Anterior cingulate cortex (tissue), 58 donors: ENCODE measurements around the gene ANXA11.

ENCODE experiments used
- DNase-seq, 58 donors: peaks; one replicate each; lab custom pipeline; 2025; lab: John Stamatoyannopoulos, UW

ANXA11 gene

GRCh38 chr10:80168162-80168511 is 37.2 kb downstream of the ANXA11 start:
- peak in 4 of 58 donors; percentile 12 to 48 (median 34) for DNase-seq

GRCh38 chr10:80167471-80168161 is 37.7 kb downstream of the ANXA11 start:
- DNase-seq = peak in 1 of 58 donors; percentile 19

DNA sequence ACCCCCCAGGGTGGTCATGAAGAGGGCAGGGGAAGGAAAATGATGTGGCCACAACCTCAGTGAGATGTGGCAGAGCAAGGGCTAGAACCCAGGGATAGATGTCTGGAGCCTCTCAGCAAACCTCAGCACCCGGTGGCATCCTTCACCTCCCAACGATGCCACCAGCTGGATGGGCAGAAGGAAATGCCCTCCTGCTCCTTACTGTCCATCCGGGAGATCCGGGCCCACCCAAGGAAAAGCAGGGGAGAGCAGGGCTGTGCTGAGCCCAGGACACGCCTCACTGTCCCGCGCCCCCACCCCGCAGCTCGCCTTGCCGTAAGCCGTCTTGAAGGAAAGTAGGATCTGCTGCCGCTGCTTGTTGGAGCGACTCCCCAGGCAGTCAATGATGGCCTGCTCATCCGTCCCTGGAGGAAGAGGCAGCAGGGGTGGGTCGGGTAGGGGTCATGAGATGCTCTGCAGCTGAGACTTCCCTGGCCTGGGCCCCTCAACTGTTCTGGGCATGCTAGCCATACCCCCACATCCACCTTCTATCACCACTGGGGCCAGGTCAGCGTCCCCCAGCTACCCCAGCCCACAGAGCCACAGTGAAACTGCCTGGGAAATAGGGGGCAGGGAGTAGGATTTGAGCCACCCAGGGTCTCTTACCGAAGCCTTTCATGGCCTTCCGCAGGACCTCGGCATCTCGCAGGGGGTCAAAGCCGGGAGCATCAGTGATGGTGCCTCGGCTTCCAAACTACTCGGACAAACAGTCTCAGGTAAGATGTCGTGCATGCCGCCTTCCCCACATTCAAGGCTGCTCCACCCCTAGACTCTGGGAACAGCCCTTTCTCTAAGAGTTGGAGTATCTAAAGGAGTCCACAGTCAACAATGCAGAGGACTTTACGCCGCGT is 38.5 kb downstream of the ANXA11 start:
- DNase-seq = no peak

- DNase-seq = no peak
Measured at GRCh38 chr10:80165173-80165572, 40.2 kb downstream of the ANXA11 start.

DNA sequence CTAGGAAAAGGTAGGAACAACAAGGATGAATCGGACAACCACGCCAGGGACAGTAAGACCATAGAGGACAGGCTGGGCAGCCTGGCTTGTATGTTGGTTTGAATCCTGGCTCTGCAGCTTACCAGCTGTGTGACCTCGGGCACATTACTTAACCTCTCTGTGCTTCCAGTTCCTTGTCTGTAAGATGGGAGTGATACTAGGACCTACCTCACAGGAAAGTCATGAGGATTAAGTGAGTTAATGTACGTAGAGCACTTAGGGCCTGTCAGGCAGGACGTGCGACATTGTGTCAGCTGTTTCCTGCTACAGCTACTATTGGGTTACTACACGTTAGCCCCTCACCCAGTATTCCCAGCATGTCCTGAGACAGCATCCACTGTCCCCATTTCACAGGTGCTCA is 40.7 kb downstream of the ANXA11 start:
- DNase-seq = no peak

GRCh38 chr10:80163741-80164341 is 41.5 kb downstream of the ANXA11 start:
- DNase-seq = no peak

DNA sequence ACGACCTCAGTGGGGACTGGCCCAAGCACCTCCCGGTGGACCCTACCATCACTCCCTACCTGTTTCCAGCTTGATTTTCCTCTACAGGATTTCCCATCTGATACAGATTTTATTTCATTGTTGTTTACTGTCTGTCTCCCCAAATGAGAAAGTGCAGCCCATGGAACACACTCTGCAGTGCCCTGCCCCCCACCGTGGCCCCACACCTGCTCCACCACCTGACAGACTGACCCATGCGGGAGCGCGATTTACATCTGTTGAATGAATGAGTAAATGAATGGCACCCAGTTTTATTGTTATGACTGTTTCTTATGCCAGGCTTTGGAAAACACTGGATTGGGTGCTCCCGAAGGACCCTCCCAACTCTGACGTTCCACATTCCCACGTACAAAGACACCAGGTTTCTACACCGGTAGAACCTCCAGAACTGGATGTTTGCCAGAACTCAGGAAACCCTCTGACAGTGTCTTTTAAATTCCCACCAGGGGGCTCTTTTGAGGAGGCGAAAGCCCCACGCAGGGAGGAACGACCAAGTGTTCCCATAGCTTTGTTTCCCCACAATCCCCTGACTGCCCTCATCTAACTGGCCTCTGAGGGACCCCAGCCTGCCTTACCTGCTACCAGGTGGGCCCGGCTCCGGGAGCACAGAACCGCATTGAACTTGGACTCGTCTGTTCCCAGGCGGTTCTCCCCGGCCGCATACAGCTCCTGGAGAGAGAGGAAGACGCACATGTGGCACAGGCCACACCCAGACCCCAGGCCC is 43.8 kb downstream of the ANXA11 start:
- DNase-seq = no peak

GRCh38 chr10:80160361-80161320 is 44.7 kb downstream of the ANXA11 start:
- DNase-seq = no peak

DNA sequence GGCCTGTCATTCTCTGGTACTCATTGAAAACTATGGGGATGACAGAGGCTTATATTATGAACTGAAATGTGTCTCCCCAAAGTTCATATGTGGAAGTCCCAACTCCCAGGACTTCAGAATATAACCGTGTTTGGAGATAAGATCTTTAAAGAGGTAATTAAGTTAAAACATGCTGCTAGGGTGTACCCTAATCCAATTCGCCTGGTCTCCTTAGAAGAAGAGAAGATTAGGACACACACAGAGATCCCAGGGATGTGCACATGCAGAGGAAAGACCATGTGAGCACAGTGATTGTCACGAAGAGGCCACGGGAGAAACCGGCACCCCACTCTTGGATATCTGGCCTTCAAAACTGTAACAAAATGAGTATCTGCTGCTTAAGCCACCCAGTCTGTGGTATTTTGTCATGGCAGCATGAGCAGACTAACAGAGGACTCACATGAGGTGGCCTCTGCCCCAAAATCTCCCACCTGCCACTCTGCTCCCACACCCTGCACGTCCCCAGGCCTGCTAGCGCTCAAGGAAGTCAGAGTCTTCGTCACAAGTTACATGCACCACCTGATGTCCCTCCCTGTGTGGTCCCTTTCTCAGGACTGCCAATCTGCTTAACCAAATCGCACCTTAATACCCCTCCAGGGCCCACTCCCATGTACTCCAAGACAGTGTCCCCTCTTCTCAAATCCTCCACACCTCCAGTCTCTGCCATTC is 46.0 kb downstream of the ANXA11 start:
- DNase-seq = no peak

DNA sequence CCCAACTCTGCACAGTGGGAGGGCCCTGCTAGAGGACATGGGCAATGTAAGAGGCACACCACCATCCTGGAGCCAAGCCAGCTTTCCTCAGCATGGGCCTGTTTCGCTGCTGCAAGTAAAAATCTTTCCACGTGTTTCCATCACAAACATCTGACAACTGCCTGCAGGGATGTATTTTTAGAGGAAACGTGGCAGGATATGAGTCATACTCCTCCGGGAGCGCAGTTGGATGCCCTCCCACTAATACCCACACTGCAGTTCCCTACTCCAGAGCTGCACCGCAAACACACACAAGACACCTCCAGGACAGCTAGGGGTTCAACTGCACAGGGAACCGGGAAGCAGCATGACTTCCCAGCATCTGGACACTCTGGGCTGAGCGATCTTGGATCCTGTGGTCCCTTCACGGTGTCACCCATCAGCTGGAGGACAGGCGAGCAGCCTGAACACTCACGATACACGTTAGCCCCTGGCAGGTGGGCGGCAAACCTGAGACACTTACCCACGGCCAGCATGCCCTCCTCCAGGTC is 46.7 kb downstream of the ANXA11 start:
- DNase-seq = peak in 47 of 58 donors; percentile 8 to 83 (median 48)

DNA sequence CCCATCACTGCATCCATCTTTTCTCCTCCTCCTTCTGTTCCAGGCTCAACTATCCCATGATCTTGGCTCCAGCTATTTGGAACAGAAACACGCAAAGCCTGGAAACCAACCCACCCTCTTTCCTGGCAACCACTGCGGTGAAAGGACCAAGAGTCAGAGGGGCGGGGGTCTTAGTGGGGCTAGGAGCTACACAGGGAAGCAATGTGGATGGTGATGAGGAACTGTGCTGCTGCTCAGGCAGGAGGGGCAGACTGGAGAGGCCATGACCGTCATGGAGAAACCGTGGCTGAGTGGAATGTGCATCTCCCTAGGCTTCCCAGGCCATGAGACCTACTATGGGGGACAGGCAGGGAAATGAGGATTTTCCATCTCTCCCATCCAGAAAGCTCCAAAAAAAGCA is 47.2 kb downstream of the ANXA11 start:
- DNase-seq = no peak

- no peak for DNase-seq
Measured at GRCh38 chr10:80157561-80157960, 47.8 kb downstream of the ANXA11 start.

- no peak for DNase-seq
Measured at GRCh38 chr10:80156216-80156615, 49.1 kb downstream of the ANXA11 start.

GRCh38 chr10:80155696-80156215 is 49.6 kb downstream of the ANXA11 start:
- no peak for DNase-seq

DNA sequence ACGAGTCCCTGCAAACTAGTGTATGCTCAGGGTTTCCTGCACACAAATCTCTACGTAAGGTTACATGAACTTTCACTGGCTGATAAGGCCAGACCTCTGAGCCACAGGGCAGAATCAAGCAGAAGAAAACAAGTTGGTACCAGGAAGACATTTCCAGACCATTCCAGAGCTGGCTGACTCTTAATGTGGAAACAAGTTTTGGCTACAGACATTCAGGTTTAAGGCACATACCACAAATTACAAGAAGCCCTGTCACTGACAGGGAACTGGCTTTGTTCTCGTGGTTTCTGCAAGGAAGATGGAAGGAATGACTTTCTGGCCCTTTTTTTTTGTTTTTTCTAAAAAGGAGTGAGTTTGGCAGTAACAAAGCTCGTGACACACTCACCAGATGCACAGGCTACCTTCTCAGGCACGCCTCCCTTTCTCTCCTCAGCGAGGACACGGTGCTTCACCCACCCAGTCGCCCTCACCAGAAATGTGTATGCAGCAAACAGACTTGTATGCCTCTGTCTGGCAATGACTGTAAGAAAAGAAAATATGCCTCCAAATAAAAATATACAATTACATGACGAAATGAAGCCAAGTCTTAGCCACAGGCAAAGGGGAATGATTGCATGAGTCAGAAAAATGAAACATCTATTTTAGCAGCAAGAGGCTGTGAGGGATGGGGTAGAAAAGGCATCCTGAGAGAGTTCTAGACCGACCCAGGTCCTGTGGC is 50.2 kb downstream of the ANXA11 start:
- peak in 18 of 58 donors; percentile 7 to 76 (median 36) for DNase-seq

DNA sequence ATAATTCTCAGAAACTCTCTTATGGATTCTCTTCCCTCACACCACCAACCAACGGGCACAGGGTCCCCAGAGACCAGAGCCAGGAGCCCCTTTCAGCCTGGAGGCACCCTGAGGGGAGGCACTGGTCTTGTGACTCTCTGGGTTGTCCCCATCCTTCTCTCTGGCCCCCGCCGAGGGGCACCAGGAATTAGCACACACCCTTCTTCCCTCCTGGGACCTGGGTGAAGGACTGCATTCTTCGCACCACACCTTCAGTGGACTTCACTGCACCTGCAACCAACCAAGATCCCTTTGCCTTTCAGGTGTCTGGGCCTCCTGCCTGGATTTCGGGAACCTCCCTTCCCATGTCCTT is 50.7 kb downstream of the ANXA11 start:
- DNase-seq = no peak

GRCh38 chr10:80153460-80153859 is 51.9 kb downstream of the ANXA11 start:
- no peak for DNase-seq

GRCh38 chr10:80152820-80153219 is 52.5 kb downstream of the ANXA11 start:
- DNase-seq = no peak
